Adrenal gland (tissue), 5 donors: ENCODE measurements around the gene PPFIA2.

ENCODE experiments used
- POLR2A ChIP-seq, 2 donors: fragments of 450-650 bp; IDR thresholded peaks; one replicate each; pipeline ENCODE4 v1.6.1; 2017; ENCODE audit warnings: antibody characterized with exemption in 2 of 2, mild to moderate bottlenecking in 2 of 2, moderate library complexity in 1 of 2
- TF ChIP-seq, protein P1 (sequence below), 6 experiments: fragments of 450-650 bp in 4 of 6; fragments of 200-600 bp in 2 of 6; sonication (generic) in 1 of 6; IDR thresholded peaks; 1 replicate in 5 of 6; 2 replicates in 1 of 6; pipeline versions ENCODE4 v1.5.1 to v1.8.0; 2016 to 2021; ENCODE audit warnings: antibody characterized with exemption in 6 of 6, mild to moderate bottlenecking in 2 of 6, moderate library complexity in 1 of 6
- donor health status: DM: no; HTN: no; CAD: no.

DNA sequence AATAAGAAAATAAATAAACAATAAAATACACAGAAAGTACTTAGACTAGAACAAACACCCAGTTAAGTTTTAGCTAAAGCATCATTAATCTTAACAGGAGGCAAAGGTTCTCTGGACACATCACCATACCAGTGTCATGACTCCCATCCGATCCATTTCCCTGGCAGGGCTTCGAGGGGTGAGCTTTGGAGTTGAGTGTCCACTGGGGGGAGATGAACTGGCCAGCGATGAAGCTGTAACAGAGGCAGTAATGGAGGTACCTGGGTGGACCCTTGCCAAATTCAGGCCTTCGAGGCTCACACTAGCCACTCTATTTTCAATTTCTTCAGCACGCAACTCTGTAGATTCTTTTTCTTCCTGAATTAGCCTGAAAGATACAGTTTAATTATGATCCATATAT is 411.7 kb downstream of the PPFIA2 start:
- TF ChIP-seq, protein P1, sequence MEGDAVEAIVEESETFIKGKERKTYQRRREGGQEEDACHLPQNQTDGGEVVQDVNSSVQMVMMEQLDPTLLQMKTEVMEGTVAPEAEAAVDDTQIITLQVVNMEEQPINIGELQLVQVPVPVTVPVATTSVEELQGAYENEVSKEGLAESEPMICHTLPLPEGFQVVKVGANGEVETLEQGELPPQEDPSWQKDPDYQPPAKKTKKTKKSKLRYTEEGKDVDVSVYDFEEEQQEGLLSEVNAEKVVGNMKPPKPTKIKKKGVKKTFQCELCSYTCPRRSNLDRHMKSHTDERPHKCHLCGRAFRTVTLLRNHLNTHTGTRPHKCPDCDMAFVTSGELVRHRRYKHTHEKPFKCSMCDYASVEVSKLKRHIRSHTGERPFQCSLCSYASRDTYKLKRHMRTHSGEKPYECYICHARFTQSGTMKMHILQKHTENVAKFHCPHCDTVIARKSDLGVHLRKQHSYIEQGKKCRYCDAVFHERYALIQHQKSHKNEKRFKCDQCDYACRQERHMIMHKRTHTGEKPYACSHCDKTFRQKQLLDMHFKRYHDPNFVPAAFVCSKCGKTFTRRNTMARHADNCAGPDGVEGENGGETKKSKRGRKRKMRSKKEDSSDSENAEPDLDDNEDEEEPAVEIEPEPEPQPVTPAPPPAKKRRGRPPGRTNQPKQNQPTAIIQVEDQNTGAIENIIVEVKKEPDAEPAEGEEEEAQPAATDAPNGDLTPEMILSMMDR (IDR thresholded peaks at IDR 0.05), result no peak
- no peak for TF ChIP-seq POLR2A (IDR thresholded peaks at IDR 0.05)
